GM12873 (cell line): Measurements from ENCODE around the gene PAM16.

ENCODE experiments used
- TF ChIP-seq, protein P1 (sequence below): IDR thresholded peaks from 2 replicates; pipeline ENCODE4 v1.5.1; 2012; ENCODE audit warnings: low read depth, mild to moderate bottlenecking, moderate library complexity, low read length, control low read depth; ENCODE audit not compliant: insufficient read depth; ENCODE audit errors: missing control alignments

The PAM16 gene

GRCh38 chr16:4344983-4345835, 5.9 kb downstream of the PAM16 start:
- TF ChIP-seq, protein P1, sequence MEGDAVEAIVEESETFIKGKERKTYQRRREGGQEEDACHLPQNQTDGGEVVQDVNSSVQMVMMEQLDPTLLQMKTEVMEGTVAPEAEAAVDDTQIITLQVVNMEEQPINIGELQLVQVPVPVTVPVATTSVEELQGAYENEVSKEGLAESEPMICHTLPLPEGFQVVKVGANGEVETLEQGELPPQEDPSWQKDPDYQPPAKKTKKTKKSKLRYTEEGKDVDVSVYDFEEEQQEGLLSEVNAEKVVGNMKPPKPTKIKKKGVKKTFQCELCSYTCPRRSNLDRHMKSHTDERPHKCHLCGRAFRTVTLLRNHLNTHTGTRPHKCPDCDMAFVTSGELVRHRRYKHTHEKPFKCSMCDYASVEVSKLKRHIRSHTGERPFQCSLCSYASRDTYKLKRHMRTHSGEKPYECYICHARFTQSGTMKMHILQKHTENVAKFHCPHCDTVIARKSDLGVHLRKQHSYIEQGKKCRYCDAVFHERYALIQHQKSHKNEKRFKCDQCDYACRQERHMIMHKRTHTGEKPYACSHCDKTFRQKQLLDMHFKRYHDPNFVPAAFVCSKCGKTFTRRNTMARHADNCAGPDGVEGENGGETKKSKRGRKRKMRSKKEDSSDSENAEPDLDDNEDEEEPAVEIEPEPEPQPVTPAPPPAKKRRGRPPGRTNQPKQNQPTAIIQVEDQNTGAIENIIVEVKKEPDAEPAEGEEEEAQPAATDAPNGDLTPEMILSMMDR: no peak

- TF ChIP-seq, protein P1: no peak
Observed at GRCh38 chr16:4342866-4343744, 8.0 kb downstream of the PAM16 start.

DNA sequence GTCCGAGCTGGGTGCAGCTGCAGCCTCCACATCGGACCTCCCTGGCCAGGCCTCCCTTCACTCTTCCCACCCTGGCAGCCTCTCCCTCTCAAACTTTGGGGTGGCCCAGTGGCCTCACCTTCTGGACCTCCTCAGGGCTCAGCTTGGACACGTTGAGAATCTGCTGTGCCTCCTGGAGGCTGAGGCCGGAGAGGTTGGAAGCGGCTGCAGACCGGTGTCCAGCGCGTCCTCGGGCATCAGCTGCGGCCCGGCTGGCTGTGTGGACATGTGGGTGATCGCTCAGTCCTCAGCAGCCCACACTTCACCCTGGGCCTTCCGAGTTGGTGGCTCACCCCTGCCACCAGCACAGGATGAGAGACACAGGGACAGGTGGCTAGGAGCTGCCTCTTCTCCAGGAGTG, 9.9 kb downstream of the PAM16 start:
- TF ChIP-seq, protein P1: no peak

DNA sequence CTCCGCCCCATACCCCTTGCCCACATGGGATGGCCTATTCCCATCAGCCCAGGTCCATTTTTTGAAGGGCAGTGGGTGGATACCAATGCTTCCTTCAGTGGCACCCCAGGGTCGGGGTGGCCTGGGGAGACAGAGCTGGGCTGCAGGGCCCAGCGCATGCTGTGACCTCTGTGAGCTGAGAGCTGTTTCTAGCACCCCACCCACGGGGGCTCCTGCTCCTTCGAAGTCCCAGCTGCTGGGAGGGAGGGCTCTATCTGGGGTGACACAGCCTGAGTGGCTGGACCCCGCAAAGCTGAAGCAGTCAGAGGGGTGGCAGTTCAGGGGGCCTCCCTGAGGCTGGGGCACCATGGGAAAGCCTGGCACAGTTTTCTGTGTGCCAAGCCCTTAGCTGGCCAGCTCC, 10.7 kb downstream of the PAM16 start:
- TF ChIP-seq, protein P1: no peak

DNA sequence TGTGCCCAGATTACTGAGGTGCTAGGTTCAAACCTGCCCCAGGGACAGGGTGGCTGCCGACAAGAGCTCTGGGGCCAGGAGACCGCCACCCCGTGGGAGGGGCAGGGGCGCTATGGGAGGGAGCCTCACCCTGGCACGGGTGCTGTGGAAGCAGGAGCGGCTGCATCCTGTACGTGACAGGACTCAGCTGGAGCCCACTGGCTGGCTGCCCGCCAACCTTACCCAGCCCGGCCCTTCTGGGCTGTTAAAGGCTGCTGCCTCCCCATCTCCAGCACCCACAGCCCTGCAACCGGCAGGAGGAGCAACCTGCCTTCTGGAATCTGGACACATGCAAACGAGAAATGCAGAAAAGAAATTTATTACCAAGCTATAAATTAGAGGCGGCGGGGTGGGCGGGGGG, 11.2 kb downstream of the PAM16 start:
- TF ChIP-seq, protein P1: no peak

DNA sequence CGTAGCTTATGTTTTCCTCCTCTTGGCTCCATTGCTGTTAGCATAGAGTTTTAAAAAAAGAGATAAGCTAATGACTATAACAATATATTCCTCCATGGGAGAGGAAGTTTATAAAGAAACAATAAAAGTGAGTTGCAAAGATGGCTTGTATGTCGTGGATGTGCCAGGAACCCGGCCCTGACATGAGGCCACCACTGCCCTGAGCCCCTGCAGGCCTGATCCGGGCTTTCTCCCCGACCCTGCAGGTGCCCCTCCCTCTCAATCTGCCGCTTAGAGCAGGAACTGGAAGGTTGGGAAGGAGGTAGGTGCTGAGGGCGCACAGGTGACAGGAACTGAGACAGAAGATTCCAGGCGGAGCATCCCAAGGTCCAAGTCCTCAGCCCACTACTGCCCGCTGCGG, 11.7 kb downstream of the PAM16 start:
- TF ChIP-seq, protein P1: no peak

- TF ChIP-seq, protein P1: no peak
Observed at GRCh38 chr16:4338712-4339299, 12.3 kb downstream of the PAM16 start.
